Measurements from ENCODE around the gene PBRM1. TPM values are rescaled to one million over a fixed set of nuclear protein-coding genes. Genes with fewer than 3 reads are reported as not detected.

Gene PBRM1
- total RNA-seq, 3 donors from 2014 or later (not counting 1 experiment from before 2014, with no cell fraction given), result 70.2 to 79.7 (median 76.6) TPM

DNA sequence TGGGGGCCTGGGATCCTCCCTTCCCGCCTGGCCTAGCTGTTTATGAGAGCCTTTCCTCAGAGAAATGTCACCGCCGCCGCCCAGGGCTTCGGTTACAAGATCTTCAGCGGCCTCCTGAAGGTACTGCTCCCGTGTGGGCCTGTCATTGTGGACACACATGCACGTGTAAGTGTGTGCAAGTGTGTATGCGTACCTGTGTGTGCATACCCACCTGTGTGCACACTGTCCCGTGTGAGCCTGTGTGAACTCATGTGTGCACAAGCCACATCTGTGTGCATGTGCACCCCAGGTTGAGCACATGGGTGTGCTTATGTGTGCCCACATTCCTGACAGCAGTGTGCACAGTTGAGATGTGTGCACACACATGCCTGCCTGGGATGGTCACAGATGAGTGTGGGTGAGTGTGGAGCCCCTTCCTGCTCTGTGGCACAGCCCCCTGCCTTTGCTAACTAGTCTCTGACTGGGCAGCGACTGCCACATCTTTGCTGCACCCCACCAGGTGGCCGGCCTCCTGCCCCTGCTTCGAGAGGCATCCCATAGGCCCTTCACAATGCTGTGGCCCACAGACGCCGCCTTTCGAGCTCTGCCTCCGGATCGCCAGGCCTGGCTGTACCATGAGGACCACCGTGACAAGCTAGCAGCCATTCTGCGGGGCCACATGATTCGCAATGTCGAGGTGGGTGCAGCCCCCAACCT, 166.1 kb downstream of the PBRM1 start:
- Mint-ChIP-seq H3K36me3 (no peaks in the 10 kb centered on the region), H3K4me1 (no peaks in the 10 kb centered on the region), H3K27ac (no peak overlapping the region), H3K9me3 (no peaks in the 10 kb centered on the region), H3K4me3 (no peak overlapping the region), H3K27me3 (ENCODE audit: low read depth in 2 of 2) (no peaks in the 10 kb centered on the region)
- no peak for ATAC-seq
- DNase-seq, result no peak
- TF ChIP-seq, protein P1, sequence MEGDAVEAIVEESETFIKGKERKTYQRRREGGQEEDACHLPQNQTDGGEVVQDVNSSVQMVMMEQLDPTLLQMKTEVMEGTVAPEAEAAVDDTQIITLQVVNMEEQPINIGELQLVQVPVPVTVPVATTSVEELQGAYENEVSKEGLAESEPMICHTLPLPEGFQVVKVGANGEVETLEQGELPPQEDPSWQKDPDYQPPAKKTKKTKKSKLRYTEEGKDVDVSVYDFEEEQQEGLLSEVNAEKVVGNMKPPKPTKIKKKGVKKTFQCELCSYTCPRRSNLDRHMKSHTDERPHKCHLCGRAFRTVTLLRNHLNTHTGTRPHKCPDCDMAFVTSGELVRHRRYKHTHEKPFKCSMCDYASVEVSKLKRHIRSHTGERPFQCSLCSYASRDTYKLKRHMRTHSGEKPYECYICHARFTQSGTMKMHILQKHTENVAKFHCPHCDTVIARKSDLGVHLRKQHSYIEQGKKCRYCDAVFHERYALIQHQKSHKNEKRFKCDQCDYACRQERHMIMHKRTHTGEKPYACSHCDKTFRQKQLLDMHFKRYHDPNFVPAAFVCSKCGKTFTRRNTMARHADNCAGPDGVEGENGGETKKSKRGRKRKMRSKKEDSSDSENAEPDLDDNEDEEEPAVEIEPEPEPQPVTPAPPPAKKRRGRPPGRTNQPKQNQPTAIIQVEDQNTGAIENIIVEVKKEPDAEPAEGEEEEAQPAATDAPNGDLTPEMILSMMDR (IDR thresholded peaks at IDR 0.05), result no peak
- intact Hi-C loops (cut with micrococcal nuclease), result no loop called here
- H3K27ac ChIP-seq (ENCODE audit: low read length), result no peak overlapping the region
- WGBS (ENCODE audit: insufficient coverage), result 92% methylated on average over 22 of the region's 22 CpGs
- H3K27me3 ChIP-seq (ENCODE audit: control insufficient read depth, insufficient read depth, low read length), result no peaks in the 10 kb centered on the region
- H3K36me3 ChIP-seq (ENCODE audit: control insufficient read depth, insufficient read depth, low read length), result no peaks in the 10 kb centered on the region
- no peaks in the 10 kb centered on the region for H3K9me3 ChIP-seq (ENCODE audit: control insufficient read depth, insufficient read depth, low read length)
- H3K4me1 ChIP-seq (ENCODE audit: control insufficient read depth, insufficient read depth, low read length), result no peaks in the 10 kb centered on the region
- H3K4me3 ChIP-seq (ENCODE audit: low read length), result no peak overlapping the region

DNA sequence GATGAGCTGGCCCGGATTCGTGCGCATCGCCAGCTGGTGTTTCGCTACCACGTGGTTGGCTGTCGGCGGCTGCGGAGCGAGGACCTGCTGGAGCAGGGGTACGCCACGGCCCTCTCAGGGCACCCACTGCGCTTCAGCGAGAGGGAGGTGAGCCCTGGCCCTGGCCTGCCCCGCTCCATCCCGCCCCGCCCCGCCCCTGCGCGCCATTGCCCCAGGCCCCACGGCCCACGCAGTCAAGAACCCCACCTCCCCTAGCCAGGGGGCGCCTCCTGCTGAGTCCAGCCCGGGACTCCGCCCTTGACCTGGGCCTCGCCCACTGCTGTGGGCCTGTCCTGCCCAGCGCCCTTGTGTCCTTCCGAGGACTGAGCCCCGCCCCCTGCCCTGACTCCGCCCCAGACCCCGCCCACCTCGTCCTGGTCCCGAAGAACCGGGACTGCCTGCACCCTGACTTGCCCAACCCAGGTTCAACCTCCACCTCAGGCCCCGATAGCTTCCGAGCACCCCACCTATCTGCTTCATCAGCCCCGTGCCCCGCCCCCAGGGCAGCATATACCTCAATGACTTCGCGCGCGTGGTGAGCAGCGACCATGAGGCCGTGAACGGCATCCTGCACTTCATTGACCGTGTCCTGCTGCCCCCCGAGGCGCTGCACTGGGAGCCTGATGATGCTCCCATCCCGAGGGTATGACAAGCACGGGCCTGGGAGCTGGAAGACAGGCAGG, 166.8 kb downstream of the PBRM1 start:
- Histone ChIP-seq H3K4me3 (ENCODE audit: low read length) (no peak overlapping the region), H3K4me1 (ENCODE audit: control insufficient read depth, insufficient read depth, low read length) (no peaks in the 10 kb centered on the region), H3K9me3 (ENCODE audit: control insufficient read depth, insufficient read depth, low read length) (no peaks in the 10 kb centered on the region), H3K27me3 (ENCODE audit: control insufficient read depth, insufficient read depth, low read length) (no peaks in the 10 kb centered on the region), H3K36me3 (ENCODE audit: control insufficient read depth, insufficient read depth, low read length) (no peaks in the 10 kb centered on the region), H3K27ac (ENCODE audit: low read length) (no peak overlapping the region)
- DNase-seq, result no peak
- H3K4me3 Mint-ChIP-seq, result no peak overlapping the region
- TF ChIP-seq, protein P1 (IDR thresholded peaks at IDR 0.05), result no peak
- no peaks in the 10 kb centered on the region for H3K4me1 Mint-ChIP-seq
- no peaks in the 10 kb centered on the region for H3K27me3 Mint-ChIP-seq (ENCODE audit: low read depth in 2 of 2)
- H3K36me3 Mint-ChIP-seq, result no peaks in the 10 kb centered on the region
- WGBS (ENCODE audit: insufficient coverage), result 92% methylated on average over 49 of the region's 50 CpGs
- no peaks in the 10 kb centered on the region for H3K9me3 Mint-ChIP-seq
- H3K27ac Mint-ChIP-seq, result no peak overlapping the region
- no peak for ATAC-seq
- intact Hi-C loops (cut with micrococcal nuclease), result no loop called here

DNA sequence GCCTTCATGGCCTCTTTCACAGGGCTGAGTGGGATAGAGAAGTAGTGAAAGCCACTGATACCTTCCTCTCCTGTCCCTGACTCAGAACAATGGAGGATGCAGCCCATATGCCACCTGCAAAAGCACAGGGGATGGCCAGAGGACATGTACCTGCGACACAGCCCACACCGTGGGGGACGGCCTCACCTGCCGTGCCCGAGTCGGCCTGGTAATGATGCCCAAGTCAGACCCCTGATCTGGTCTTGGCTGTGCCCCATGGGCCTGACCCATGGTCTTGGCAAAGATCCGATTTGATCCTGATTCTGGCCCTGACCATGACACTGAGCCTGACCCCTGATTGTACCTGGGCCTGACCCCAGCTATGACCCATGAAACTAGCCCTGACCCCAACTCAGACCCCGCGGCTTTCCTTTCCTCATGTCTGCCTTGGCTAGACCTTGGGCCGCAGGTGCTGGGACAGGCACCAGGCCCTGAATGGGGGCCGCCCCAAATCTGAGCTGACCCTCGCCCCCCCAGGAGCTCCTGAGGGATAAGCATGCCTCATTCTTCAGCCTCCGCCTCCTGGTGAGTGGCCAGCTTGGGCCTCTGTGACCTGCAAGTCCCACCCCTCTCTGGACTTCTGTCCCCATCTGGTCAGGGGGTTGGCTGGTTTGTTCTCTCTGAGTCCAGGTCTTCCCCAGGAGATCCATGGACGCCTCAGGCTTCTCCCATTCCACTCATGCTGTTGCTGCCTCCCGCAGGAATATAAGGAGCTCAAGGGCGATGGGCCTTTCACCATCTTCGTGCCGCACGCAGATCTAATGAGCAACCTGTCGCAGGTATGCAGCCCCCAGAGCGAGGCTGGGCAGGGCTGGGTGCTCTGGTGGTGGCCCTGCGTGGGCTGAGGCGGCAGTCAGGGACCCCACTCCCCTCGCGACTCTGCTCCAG, 167.7 kb downstream of the PBRM1 start:
- H3K36me3 ChIP-seq (ENCODE audit: control insufficient read depth, insufficient read depth, low read length), result no peaks in the 10 kb centered on the region
- H3K27ac Mint-ChIP-seq, result no peak overlapping the region
- H3K27me3 Mint-ChIP-seq (ENCODE audit: low read depth in 2 of 2), result no peaks in the 10 kb centered on the region

More for the DNA sequence above, 167.7 kb downstream of the PBRM1 start:
- no peak for DNase-seq
- Histone ChIP-seq H3K27ac (ENCODE audit: low read length) (no peak overlapping the region), H3K9me3 (ENCODE audit: control insufficient read depth, insufficient read depth, low read length) (no peaks in the 10 kb centered on the region), H3K27me3 (ENCODE audit: control insufficient read depth, insufficient read depth, low read length) (no peaks in the 10 kb centered on the region), H3K4me1 (ENCODE audit: control insufficient read depth, insufficient read depth, low read length) (no peaks in the 10 kb centered on the region), H3K4me3 (ENCODE audit: low read length) (no peak overlapping the region)
- no peak overlapping the region for H3K4me3 Mint-ChIP-seq
- H3K36me3 Mint-ChIP-seq, result no peaks in the 10 kb centered on the region
- no peaks in the 10 kb centered on the region for H3K4me1 Mint-ChIP-seq
- intact Hi-C loops (cut with micrococcal nuclease), result no loop called here
- TF ChIP-seq, protein P1 (IDR thresholded peaks at IDR 0.05), result no peak
- no peak for ATAC-seq
- 92% methylated on average over 25 of the region's 25 CpGs for WGBS (ENCODE audit: insufficient coverage)
- H3K9me3 Mint-ChIP-seq, result no peaks in the 10 kb centered on the region

Data from natural killer cell (primary cell).